OCI-LY3 (cell line): ENCODE data around the gene USHBP1.

Experiments used
- H2AFZ ChIP-seq: fragments of 200-600, 300-600 bp; shearing (Covaris generic); 2 replicates; pipeline ENCODE4 v1.6.0; 2014; ENCODE audit warnings: antibody characterized with exemption, low read depth, low read length
- H3K27ac ChIP-seq: fragments of 200-600, 300-600 bp; sonication (generic); 2 replicates; pipeline ENCODE4 v1.5.1; 2014; ENCODE audit warnings: mild to moderate bottlenecking, low read length, moderate library complexity, mixed read lengths
- H3K27me3 ChIP-seq: fragments of 200-600, 300-600 bp; sonication (generic); 2 replicates; pipeline ENCODE4 v1.6.1; 2014; ENCODE audit warnings: low read depth, low read length, mixed read lengths
- H3K36me3 ChIP-seq: fragments of 200-600, 300-600 bp; sonication (generic); replicated peaks from 2 replicates; pipeline ENCODE3; 2014; ENCODE audit warnings: low read depth, low read length, mixed read lengths
- H3K4me1 ChIP-seq: fragments of 300-600, 200-600 bp; sonication (generic); 2 replicates; pipeline ENCODE4 v1.6.1; 2014; ENCODE audit warnings: low read length, mixed read lengths
- H3K4me2 ChIP-seq: fragments of 200-600, 300-600 bp; sonication (generic); 2 replicates; pipeline ENCODE4 v1.6.1; 2014; ENCODE audit warnings: low read length, mixed read lengths
- H3K4me3 ChIP-seq: fragments of 300-600, 200-600 bp; sonication (generic); 2 replicates; pipeline ENCODE4 v1.5.1; 2014; ENCODE audit warnings: antibody characterized with exemption, mild to moderate bottlenecking, low read length, moderate library complexity
- H3K79me2 ChIP-seq: fragments of 300-600, 200-600 bp; shearing (Covaris generic); 2 replicates; pipeline ENCODE4 v1.6.1; 2014; ENCODE audit warnings: mild to moderate bottlenecking, low read length, mixed read lengths
- H3K9ac ChIP-seq: fragments of 300-600, 200-600 bp; shearing (Covaris generic); 2 replicates; pipeline ENCODE4 v1.6.0; 2014; ENCODE audit warnings: mild to moderate bottlenecking, low read length, moderate library complexity
- H3K9me3 ChIP-seq: fragments of 200-600, 300-600 bp; shearing (Covaris generic); 2 replicates; pipeline ENCODE4 v1.6.1; 2014; ENCODE audit warnings: low read length, mixed read lengths; ENCODE audit not compliant: insufficient read depth
- H4K20me1 ChIP-seq: fragments of 200-600, 300-600 bp; sonication (generic); 2 replicates; pipeline ENCODE4 v1.6.1; 2016; ENCODE audit warnings: low read length, mixed read lengths; ENCODE audit not compliant: insufficient read depth
- EZH2phosphoT487 ChIP-seq: fragments of 200-600 bp; shearing (Covaris generic); IDR thresholded peaks from 2 replicates; pipeline ENCODE4 v1.6.1; 2018; ENCODE audit warnings: antibody characterized with exemption, mixed run types, low read depth
- TF ChIP-seq, protein P1 (sequence below): fragments of 200-600, 300-600 bp; sonication (generic); IDR thresholded peaks from 2 replicates; pipeline ENCODE4 v1.5.1; 2014; ENCODE audit warnings: antibody characterized with exemption, low read length, low read depth

USHBP1 gene

DNA sequence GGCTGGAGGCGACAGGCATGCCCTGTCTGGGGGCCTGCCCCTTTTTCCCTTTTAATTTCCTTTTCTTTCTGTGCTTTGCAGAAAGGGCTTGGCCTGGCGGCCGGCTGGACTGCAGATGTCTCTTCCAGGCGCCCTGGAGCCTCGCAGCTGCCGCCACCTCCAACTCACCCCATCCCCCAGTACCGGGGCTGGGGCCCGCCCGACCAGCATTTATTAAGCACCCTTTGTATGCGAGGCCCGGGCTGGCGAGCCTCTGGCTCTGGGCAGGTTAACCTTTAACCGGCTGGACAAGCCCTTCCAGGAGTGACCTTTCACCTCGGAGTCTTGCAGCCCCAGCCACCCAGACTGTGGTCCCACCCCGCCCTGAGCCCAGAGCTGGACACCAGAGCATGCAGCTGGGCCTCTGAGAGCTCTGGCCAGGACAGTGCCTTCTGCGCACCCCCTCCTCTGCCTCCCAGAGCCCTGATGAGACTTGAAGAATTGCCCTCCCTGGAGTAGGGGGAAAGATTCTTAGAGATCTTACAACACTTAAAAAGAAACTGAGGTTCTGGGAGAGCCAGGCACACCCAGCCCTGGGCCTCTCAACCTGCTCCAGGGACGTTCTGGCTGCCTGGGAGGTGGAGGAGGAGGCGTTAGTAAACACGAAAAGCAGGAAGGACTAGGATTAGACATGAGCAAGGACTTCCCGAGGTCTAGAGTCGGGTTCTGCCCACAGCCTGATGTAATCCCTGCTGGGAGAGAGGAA, 17.7 kb downstream of the USHBP1 start:
- TF ChIP-seq EZH2phosphoT487: no peak
- TF ChIP-seq, protein P1, sequence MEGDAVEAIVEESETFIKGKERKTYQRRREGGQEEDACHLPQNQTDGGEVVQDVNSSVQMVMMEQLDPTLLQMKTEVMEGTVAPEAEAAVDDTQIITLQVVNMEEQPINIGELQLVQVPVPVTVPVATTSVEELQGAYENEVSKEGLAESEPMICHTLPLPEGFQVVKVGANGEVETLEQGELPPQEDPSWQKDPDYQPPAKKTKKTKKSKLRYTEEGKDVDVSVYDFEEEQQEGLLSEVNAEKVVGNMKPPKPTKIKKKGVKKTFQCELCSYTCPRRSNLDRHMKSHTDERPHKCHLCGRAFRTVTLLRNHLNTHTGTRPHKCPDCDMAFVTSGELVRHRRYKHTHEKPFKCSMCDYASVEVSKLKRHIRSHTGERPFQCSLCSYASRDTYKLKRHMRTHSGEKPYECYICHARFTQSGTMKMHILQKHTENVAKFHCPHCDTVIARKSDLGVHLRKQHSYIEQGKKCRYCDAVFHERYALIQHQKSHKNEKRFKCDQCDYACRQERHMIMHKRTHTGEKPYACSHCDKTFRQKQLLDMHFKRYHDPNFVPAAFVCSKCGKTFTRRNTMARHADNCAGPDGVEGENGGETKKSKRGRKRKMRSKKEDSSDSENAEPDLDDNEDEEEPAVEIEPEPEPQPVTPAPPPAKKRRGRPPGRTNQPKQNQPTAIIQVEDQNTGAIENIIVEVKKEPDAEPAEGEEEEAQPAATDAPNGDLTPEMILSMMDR: no peak
- Histone ChIP-seq H3K9me3 (no peaks in the 10 kb centered on the region), H3K79me2 (peaks cover 27% of the 10 kb centered on the region; the same call in 1 of the 2 replicates), H3K4me2 (peak overlapping the region; percentile 90), H3K27me3 (peaks cover 4% of the 10 kb centered on the region; the same call in 1 of the 2 replicates), H3K36me3 (no peaks in the 10 kb centered on the region), H3K4me1 (peaks cover 18% of the 10 kb centered on the region), H3K4me3 (peak overlapping the region; percentile 84), H4K20me1 (peaks cover 9% of the 10 kb centered on the region; the same call in 1 of the 2 replicates), H2AFZ (peak overlapping the region; percentile 71), H3K9ac (peak overlapping the region; percentile 93), H3K27ac (peak overlapping the region; percentile 72)

DNA sequence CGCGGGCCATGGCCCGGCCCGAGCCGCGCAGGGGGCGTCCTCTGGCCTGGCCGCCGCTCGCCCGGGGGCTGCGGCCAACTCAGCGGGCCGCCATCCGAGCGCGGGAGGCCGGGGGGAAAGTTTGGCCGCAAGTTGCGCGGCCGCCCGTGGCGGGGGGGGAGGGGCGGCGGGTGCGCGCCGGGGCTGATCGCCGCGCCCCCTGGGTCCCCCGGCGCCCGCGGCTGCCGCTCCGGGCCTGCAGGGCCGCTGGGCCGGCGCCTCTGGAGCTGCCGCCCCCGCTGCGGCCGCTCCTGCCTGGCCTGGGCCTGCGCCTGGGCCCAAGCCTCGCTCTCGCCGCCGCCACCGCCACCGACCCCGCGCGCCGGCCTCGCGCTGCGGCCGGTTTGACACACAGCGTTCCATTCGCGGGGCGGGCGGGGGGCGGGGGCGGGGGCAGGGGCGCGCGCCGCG, 19.0 kb downstream of the USHBP1 start, which contains the start of gene NR2F6:
NR2F6 (minus strand) TSS at position 385 of the 450 bp plus-strand sequence. CDS start 699 bp downstream, outside the sequence.
- Histone ChIP-seq H3K36me3 (no peaks in the 10 kb centered on the region), H3K9ac (peak within 1 kb of the TSS; percentile 93), H4K20me1 (peaks cover 16% of the 10 kb centered on the region; the same call in 1 of the 2 replicates), H3K4me2 (peak within 1 kb of the TSS; percentile 90), H3K79me2 (peaks cover 27% of the 10 kb centered on the region; the same call in 1 of the 2 replicates), H3K27me3 (peaks cover 4% of the 10 kb centered on the region; the same call in 1 of the 2 replicates), H3K4me3 (peak within 1 kb of the TSS; percentile 89), H3K27ac (peak within 1 kb of the TSS; percentile 72), H2AFZ (peak within 1 kb of the TSS; percentile 71), H3K9me3 (no peaks in the 10 kb centered on the region), H3K4me1 (peaks cover 18% of the 10 kb centered on the region)
- TF ChIP-seq, protein P1: no peak
- no peak for TF ChIP-seq EZH2phosphoT487

DNA sequence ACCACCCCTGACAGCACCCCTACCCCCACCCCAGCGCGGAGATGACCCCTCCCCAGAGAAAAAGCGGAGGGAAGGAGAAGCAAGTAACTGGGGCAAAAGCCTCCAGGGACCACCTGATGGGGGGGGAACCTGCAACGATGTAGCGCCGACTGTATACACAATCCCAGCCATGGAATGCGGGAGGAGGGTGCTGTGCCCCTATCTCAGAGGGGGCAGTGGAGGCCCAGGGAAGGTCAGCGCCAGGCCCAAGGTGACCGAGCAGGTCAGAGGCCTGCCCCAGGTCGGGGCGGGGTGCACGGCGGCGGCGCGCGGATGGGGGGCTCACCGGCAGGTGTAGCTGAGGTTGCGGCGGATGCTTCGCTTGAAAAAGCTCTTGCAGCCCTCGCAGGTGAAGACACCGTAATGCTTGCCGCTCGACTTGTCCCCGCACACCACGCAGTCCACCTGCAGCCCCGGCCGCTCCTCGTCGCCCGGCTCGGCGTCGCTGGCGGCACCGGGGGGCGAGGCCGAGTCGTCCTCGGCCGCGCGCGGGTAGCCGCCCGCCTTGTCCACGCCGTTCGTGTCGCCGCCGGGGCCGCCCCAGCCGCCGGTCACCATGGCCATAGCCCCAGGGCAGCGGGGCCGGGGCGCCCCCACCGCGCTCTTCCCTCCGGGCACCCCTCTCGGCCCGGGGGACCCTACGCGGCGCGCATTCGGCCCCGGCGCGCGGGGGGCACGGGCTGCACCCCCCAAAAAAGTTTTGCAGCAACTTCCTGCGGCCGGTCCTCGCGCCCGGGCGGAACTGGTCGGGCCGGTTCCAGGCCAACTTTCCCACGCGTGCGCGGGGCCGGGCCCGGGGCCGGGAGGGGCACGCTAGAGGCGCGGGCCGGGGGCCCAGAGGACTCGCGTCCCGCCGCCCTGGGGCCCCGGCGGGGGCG, 19.7 kb downstream of the USHBP1 start:
- H3K27ac ChIP-seq: no peak overlapping the region
- peaks cover 18% of the 10 kb centered on the region for H3K4me1 ChIP-seq
- H3K4me3 ChIP-seq: peak overlapping the region; percentile 89
- H3K4me2 ChIP-seq: peak overlapping the region; percentile 85
- H3K9ac ChIP-seq: peak overlapping the region; percentile 75
- H3K9me3 ChIP-seq: no peaks in the 10 kb centered on the region
- H3K79me2 ChIP-seq: peaks cover 27% of the 10 kb centered on the region; the same call in 1 of the 2 replicates
- peaks cover 16% of the 10 kb centered on the region; the same call in 1 of the 2 replicates for H4K20me1 ChIP-seq
- H2AFZ ChIP-seq: no peak overlapping the region
- TF ChIP-seq, protein P1: no peak
- no peak for TF ChIP-seq EZH2phosphoT487
- peaks cover 4% of the 10 kb centered on the region; the same call in 1 of the 2 replicates for H3K27me3 ChIP-seq
- no peaks in the 10 kb centered on the region for H3K36me3 ChIP-seq
